ENCODE measurements around the gene AKAP13.

DNA sequence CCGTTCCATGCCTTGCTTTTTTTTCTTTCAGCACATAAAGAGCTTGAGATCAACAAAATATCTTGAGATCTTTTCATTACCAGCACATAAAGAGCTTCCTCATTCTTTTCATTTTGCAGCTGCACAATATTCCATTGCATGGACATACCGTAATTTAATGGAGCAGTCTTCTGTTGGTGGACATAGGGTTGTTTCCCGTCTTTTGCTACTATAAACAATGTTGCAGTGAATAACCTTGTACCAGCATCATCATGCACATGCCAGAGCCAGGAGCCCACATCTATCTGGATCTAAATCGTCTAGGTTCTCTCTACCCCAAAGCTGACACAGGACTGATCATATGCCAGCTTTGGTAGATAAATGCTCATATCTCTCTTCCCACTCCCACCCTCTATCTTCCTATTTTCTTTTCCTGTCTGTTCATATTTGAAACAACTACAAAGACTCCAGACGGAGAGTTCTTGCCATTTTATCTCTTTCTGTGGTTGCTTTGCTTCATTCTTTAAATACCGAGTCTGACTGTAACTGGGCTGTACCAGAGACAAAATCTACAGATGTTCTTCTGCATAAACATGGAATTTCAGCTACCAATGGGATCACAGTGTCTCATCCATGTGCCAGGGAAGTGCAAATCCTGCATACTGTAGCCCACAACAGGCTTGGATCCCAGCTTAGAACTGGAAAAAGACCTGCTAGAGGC is 47.1 kb upstream of the AKAP13 start:
- TF ChIP-seq EZH2phosphoT487 (conservative IDR thresholded peaks at IDR 0.05; ENCODE audit: low read length), result no peak
- TF ChIP-seq, protein P1, sequence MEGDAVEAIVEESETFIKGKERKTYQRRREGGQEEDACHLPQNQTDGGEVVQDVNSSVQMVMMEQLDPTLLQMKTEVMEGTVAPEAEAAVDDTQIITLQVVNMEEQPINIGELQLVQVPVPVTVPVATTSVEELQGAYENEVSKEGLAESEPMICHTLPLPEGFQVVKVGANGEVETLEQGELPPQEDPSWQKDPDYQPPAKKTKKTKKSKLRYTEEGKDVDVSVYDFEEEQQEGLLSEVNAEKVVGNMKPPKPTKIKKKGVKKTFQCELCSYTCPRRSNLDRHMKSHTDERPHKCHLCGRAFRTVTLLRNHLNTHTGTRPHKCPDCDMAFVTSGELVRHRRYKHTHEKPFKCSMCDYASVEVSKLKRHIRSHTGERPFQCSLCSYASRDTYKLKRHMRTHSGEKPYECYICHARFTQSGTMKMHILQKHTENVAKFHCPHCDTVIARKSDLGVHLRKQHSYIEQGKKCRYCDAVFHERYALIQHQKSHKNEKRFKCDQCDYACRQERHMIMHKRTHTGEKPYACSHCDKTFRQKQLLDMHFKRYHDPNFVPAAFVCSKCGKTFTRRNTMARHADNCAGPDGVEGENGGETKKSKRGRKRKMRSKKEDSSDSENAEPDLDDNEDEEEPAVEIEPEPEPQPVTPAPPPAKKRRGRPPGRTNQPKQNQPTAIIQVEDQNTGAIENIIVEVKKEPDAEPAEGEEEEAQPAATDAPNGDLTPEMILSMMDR (IDR thresholded peaks at IDR 0.05; ENCODE audit: insufficient read depth, low read length, poor library complexity, severe bottlenecking), result no peak

All from SU-DHL-6 (cell line).